Stomach (tissue), 4 donors: Measurements from ENCODE around the gene ERC1.

Source experiments
- CTCF ChIP-seq, 7 experiments: fragments of 450-650 bp in 4 of 7; fragments of 200-600 bp in 3 of 7; sonication (generic) in 3 of 7; IDR thresholded peaks; one replicate each; pipeline ENCODE4 v1.5.1; 2016 to 2019; ENCODE audit warnings: antibody characterized with exemption in 7 of 7, control low read depth in 2 of 7, mild to moderate bottlenecking in 1 of 7
- POLR2A ChIP-seq, 4 donors: fragments of 450-650 bp; IDR thresholded peaks; one replicate each; pipeline ENCODE4 v1.6.1; 2016; ENCODE audit warnings: antibody characterized with exemption in 4 of 4, control low read depth in 2 of 4, mild to moderate bottlenecking in 1 of 4, moderate library complexity in 1 of 4
- POLR2AphosphoS5 ChIP-seq, 3 donors: sonication (generic); formaldehyde crosslinking; IDR thresholded peaks; one replicate each; pipeline ENCODE4 v1.6.1; 2016; ENCODE audit warnings: antibody characterized with exemption in 3 of 3

DNA sequence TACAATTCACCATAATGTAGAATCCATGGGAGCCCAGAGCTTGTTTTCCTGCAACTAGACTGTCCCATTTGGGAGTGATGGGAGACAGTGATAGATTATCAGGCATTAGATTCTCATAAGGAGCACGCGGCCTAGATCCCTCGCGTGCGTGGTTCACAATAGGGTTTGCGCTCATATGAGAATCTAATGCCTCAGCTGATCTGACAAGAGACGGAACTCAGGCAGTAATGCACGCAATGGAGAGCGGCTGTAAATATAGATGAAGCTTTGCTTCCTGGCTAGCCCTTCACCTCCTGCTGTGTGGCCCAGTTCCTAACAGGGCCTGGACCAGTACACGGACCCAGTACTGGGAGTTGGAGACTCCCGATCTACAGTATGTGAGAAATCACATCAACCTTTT is 476.7 kb downstream of the ERC1 start:
- TF ChIP-seq POLR2A (IDR thresholded peaks at IDR 0.05): no peak
- no peak for TF ChIP-seq CTCF (IDR thresholded peaks at IDR 0.05)
- TF ChIP-seq POLR2AphosphoS5 (IDR thresholded peaks at IDR 0.05): no peak
